Activated naive CD8-positive, alpha-beta T cell (primary cell): ENCODE measurements around the gene ZNF701.
"Not testable (repeated sequence)": the region's sequence is repeated elsewhere in the genome, so short reads cannot be mapped to it uniquely, and the experiment has no call there.

Source experiments
- H3K27ac Mint-ChIP-seq: one replicate; pipeline ENCODE4 v1.8.0; 2021; ENCODE audit warnings: mixed read lengths
- H3K27me3 Mint-ChIP-seq: one replicate; pipeline ENCODE4 v1.8.0; 2021; ENCODE audit warnings: mixed read lengths
- H3K36me3 Mint-ChIP-seq: one replicate; pipeline ENCODE4 v1.8.0; 2021; ENCODE audit warnings: mixed read lengths
- H3K4me1 Mint-ChIP-seq: one replicate; pipeline ENCODE4 v1.8.0; 2021; ENCODE audit warnings: low read depth, mixed read lengths
- H3K4me3 Mint-ChIP-seq: one replicate; pipeline ENCODE4 v1.8.0; 2021; ENCODE audit warnings: mild to moderate bottlenecking, mixed read lengths
- H3K9me3 Mint-ChIP-seq: one replicate; pipeline ENCODE4 v1.8.0; 2021; ENCODE audit warnings: low read depth, mixed read lengths

The ZNF701 gene

GRCh38 chr19:52599241-52599640, 29.2 kb downstream of the ZNF701 start:
- H3K27me3 Mint-ChIP-seq: no peaks in the 10 kb centered on the region

DNA sequence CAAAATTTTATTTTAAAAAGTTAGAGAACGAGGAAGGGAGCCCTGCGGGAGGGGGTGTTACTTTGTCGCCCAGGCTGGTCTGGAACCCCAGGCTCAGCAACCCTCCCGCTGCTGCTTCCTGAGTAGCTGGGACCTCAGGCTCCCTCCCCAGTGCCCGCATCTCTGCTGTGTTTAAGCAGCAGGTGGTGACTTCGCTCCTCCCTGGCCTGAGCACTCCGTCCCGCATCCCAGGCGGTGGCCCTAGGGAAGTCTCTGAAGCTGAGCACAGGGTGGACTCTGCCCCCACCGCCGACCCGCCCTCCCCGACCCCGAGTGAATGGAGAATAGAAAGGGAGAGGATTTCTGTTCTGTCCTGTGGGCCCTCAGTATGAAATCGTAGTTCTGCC, 30.5 kb downstream of the ZNF701 start:
- Mint-ChIP-seq H3K27ac (no peak overlapping the region), H3K4me1 (peaks cover 34% of the 10 kb centered on the region), H3K9me3 (peaks cover 16% of the 10 kb centered on the region), H3K36me3 (peaks cover 29% of the 10 kb centered on the region), H3K27me3 (no peaks in the 10 kb centered on the region), H3K4me3 (peak overlapping the region; percentile 92)

More at GRCh38 chr19:52599241-52599640, 29.2 kb downstream of the ZNF701 start:
- H3K27ac Mint-ChIP-seq: no peak overlapping the region
- H3K9me3 Mint-ChIP-seq: peaks cover 13% of the 10 kb centered on the region
- H3K4me3 Mint-ChIP-seq: no peak overlapping the region
- peaks cover 27% of the 10 kb centered on the region for H3K4me1 Mint-ChIP-seq
- H3K36me3 Mint-ChIP-seq: peaks cover 25% of the 10 kb centered on the region

GRCh38 chr19:52601025-52601973, 31.2 kb downstream of the ZNF701 start:
- peak overlapping the region; percentile 92 for H3K4me3 Mint-ChIP-seq
- peaks cover 36% of the 10 kb centered on the region for H3K4me1 Mint-ChIP-seq
- no peaks in the 10 kb centered on the region for H3K27me3 Mint-ChIP-seq
- peak overlapping the region; percentile 74 for H3K27ac Mint-ChIP-seq
- peaks cover 17% of the 10 kb centered on the region for H3K9me3 Mint-ChIP-seq
- H3K36me3 Mint-ChIP-seq: peaks cover 25% of the 10 kb centered on the region

DNA sequence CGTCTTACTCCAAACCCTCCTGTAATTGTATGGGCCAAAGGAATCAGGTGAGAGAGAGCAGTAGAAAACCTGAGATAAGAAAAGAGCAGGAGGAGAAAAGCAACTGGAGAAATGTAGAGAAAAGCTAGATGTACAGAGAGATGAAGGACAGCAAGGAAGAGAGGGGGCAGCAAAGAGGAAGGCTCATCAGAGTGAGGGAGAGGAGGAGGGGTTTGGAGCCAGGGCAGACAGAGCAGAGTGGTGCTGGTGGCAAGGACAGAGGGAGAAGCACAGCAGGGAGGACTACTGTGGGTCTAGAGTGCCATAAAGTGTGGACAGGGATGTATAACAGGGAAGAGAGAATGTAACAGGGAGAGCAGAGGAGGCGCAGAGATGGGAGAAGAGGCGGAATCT, 31.9 kb downstream of the ZNF701 start:
- Mint-ChIP-seq H3K36me3 (peaks cover 23% of the 10 kb centered on the region), H3K4me3 (peak overlapping the region; percentile 92), H3K9me3 (peaks cover 14% of the 10 kb centered on the region), H3K4me1 (peaks cover 38% of the 10 kb centered on the region), H3K27ac (peak overlapping the region; percentile 74)
- H3K27me3 Mint-ChIP-seq: not testable (repeated sequence)

- H3K36me3 Mint-ChIP-seq: peaks cover 22% of the 10 kb centered on the region
- no peaks in the 10 kb centered on the region for H3K27me3 Mint-ChIP-seq
- H3K4me1 Mint-ChIP-seq: peaks cover 38% of the 10 kb centered on the region
- H3K4me3 Mint-ChIP-seq: peak overlapping the region; percentile 92
- peaks cover 9% of the 10 kb centered on the region for H3K9me3 Mint-ChIP-seq
- no peak overlapping the region for H3K27ac Mint-ChIP-seq
These were observed 32.9 kb downstream of the ZNF701 start for GRCh38 chr19:52602941-52603340.

DNA sequence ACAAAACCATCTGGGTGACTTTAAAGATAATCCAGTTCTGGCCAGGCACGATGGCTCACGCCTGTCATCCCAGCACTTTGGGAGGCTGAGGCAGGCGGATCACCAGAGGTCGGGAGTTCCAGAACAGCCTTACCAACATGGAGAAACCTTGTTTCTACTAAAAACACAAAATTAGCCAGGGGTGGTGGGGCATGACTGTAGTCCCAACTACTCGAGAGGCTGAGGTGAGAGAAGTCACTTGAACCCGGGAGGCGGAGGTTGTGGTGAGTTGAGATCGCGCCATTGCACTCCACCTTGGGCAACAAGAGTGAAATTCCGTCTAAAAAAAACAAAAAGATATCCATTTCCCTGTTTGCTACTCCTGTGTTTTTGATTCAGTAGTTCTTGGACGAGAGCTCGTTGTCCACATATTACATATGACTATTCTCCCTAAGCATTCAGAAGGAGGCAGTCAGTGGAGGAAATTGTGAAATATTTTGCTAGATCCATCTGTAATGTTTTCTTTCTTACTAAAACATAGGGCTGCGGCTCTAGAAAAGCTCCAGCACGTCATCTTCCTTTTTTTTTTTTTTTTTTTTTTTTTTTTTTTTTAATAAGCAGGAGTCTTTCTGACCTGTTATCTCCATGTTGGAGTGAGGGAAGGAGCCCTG, 33.6 kb downstream of the ZNF701 start:
- peaks cover 38% of the 10 kb centered on the region for H3K4me1 Mint-ChIP-seq
- H3K9me3 Mint-ChIP-seq: peaks cover 9% of the 10 kb centered on the region
- no peak overlapping the region for H3K27ac Mint-ChIP-seq
- no peaks in the 10 kb centered on the region for H3K27me3 Mint-ChIP-seq
- H3K4me3 Mint-ChIP-seq: no peak overlapping the region
- peaks cover 24% of the 10 kb centered on the region for H3K36me3 Mint-ChIP-seq

GRCh38 chr19:52613299-52613906, 43.3 kb downstream of the ZNF701 start:
- Mint-ChIP-seq H3K4me1 (no peaks in the 10 kb centered on the region), H3K36me3 (peaks cover 62% of the 10 kb centered on the region), H3K4me3 (no peak overlapping the region), H3K9me3 (peaks cover 27% of the 10 kb centered on the region), H3K27me3 (no peaks in the 10 kb centered on the region), H3K27ac (no peak overlapping the region)

GRCh38 chr19:52621376-52621775, 51.3 kb downstream of the ZNF701 start:
- Mint-ChIP-seq H3K9me3 (peaks cover 5% of the 10 kb centered on the region), H3K4me1 (peaks cover 14% of the 10 kb centered on the region), H3K4me3 (no peak overlapping the region), H3K27me3 (no peaks in the 10 kb centered on the region), H3K36me3 (peaks cover 46% of the 10 kb centered on the region), H3K27ac (peak overlapping the region; percentile 7)

- Mint-ChIP-seq H3K4me3 (no peak overlapping the region), H3K27me3 (no peaks in the 10 kb centered on the region), H3K4me1 (peaks cover 14% of the 10 kb centered on the region), H3K27ac (no peak overlapping the region), H3K9me3 (no peaks in the 10 kb centered on the region), H3K36me3 (peaks cover 40% of the 10 kb centered on the region)
These were observed 52.2 kb downstream of the ZNF701 start for GRCh38 chr19:52622261-52622660.

DNA sequence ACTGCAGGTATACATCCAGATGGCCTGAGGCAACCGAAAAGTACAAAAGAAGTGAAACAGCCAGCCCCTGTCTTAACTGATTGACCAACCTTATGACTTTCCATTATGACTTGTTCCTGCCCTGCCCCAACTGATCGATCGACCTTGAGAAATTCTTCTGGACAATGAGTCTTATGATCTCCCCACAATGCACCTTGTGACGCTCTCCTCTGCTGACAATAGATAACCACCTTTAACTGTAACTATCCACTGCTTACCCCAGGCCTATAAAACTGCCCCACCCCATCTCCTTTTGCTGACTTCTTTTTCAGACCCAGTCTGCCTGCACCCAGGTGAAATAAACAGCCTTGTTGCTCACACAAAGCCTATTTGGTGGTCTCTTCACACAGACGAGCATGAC, 56.8 kb downstream of the ZNF701 start:
- H3K4me3 Mint-ChIP-seq: no peak overlapping the region
- H3K27me3 Mint-ChIP-seq: no peaks in the 10 kb centered on the region

GRCh38 chr19:52627441-52627840, 57.4 kb downstream of the ZNF701 start:
- H3K4me1 Mint-ChIP-seq, H3K27me3 Mint-ChIP-seq, H3K4me3 Mint-ChIP-seq, H3K27ac Mint-ChIP-seq: not testable (repeated sequence)
- H3K9me3 Mint-ChIP-seq: peaks cover 16% of the 10 kb centered on the region
- peaks cover 29% of the 10 kb centered on the region for H3K36me3 Mint-ChIP-seq

More for the DNA sequence above, 56.8 kb downstream of the ZNF701 start:
- no peak overlapping the region for H3K27ac Mint-ChIP-seq
- peaks cover 8% of the 10 kb centered on the region for H3K4me1 Mint-ChIP-seq
- H3K36me3 Mint-ChIP-seq: peaks cover 35% of the 10 kb centered on the region
- H3K9me3 Mint-ChIP-seq: peaks cover 16% of the 10 kb centered on the region

DNA sequence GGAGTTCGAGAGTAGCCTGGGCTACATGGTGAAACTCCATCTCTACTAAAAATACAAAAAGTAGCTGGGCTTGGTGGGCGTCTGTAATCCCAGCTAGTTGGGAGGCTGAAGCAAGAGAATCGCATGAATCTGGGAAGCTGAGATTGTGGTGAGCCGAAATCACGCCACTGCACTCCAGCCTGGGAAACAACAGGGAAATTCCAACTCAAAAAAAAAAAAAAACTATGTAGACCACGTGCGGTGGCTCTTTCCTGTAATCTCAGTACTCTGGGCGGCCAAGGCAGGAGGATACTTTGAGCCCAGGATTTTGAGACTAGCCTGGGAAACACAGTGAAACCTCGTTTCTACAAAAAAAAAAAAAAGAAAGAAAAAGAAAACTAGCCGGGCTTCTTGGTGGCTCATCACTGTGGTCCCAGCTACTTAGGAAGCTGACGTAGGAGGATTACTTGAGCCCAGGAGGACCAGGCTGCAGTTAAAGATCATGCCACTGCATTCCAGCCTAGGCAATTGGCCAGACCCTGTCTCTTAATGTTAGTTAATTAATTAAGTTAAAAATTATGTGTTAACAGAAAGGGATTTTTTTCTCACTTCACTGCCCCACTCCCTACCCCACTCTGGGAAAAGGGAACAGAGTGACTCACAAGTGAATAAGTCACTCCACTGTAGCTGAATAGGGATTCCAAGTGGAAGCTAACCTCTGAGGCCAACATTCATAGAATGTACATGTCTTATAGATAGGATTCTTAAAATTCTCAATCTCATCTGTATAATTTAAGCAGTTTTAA, 65.9 kb downstream of the ZNF701 start:
- Mint-ChIP-seq H3K27ac (peak overlapping the region; percentile 22), H3K36me3 (peaks cover 14% of the 10 kb centered on the region), H3K4me1 (peaks cover 22% of the 10 kb centered on the region), H3K4me3 (peak overlapping the region; percentile 97), H3K9me3 (peaks cover 13% of the 10 kb centered on the region), H3K27me3 (no peaks in the 10 kb centered on the region)
